ENCODE measurements around the gene UBA52.
"Not testable (repeated sequence)": the region's sequence is repeated elsewhere in the genome, so short reads cannot be mapped to it uniquely, and the experiment has no call there.

UBA52 gene

DNA sequence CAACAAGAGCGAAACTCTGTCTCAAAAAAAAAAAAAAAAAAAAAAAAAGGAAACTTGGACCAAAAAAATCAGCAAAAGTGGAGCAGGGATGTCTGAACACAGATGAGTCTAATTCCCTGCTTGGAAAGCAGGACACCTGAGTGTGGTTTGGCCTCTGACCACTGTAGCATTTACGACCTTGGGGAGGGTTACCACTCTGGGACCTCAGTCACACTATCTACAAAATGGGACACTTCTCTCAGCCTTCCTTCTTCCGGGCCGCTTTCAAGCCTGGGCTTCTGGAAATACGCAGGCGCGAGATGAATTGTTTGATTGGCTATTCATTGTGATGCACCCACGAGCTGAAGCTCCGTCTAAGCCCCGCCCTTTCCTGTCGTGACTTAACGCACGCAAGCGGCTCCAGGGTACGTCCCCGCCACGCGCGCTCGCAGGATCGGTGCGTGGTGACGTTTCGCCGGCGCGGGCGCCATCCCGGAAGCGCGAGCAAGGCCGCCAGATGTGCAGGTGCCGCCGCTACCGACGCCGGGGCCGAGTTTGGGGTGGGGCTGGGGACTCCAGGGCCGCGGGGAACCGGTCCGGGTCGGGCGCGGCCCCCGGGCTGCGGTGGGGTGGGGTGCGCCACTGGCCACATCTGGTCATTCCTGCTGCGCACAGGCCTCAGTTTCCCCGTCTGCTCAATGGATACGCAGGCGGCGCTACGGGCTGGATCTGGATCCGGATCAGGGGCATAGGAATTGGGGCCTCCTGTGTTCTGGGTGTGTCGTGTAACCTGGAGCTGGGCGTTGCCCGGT is 14.1 kb upstream of the UBA52 start, which contains the start of gene KXD1:
KXD1 (plus strand) TSS at position 460 of the 791 bp plus-strand sequence. CDS start 4,187 bp downstream, outside the sequence.
- DNase-seq: peak; percentile 99

DNA sequence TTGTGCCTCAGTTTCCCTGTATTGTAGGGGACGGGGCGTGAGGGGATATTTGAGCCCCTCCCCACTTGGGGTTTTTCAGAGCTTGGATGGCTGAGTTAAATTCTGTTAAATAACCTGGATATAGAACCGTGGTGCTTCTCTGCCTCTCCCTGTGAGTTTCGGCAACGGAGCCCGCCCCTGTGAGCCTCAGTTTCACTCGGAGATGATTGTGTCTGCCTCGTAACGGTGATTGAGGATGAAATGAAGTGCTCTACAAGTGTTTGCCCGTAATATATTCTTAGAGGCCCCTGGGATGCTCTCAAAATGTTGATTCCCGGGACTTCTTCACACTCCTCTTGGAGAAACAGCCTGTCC is 13.5 kb upstream of the UBA52 start:
- DNase-seq: no peak

DNA sequence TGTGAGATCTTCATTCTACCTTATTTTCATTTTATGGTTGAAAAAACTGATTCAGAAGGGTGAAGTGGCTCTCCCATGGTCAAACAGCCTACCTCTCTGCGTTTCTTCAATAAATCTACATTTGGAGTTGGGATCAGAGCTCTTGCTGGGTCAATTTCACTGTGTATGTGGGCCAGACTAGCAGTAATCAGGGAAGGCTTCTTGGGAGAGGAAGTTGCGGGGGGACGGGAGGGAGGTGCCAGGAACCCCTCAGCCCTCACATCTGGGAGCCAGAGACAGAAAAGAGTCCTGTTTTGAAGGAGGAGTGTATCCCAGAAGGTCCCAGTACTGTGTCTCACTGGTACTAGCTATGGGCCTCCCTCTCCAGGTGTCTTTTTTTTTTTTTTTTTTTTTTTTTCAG is 13.1 kb upstream of the UBA52 start:
- DNase-seq: no peak

DNA sequence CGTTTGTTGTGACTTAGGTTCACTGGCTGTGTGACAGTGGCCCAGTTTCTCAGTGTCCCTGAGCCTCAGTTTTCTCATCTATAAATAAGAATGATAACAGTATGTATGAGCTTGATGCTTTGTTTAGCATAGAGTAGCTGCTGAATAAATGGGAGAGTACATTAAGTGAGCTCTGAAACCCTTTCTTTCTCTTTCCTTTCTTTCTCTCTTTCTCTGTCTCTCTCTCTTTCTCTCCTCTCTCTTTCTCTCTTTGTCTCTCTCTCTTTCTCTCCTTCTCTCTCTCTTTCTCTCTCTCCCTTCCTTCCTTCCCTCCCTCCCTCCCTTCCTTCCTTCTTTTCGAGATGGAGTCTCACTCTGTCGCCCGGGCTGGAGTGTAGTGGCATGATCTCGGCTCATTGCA is 12.0 kb upstream of the UBA52 start:
- no peak for DNase-seq

DNA sequence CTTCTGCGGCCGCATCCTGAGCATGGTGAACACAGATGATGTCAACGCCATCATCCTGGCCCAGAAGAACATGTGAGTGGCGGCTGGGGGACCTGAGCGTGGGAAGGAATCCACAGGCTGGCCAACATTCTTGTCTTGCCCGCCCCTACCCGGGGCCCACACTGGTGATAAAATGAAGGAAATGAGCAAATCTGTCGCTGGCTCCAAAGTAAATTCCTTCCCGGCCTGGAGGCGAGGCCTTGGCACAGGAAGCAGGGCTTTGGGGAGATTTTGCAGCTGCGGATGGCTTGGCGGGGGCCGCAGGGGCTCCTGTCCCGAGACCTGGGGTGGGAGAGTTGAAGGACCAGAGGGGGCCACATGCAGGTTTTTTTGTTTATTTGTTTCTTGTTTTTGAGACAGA is 9.6 kb upstream of the UBA52 start:
- no peak for DNase-seq

DNA sequence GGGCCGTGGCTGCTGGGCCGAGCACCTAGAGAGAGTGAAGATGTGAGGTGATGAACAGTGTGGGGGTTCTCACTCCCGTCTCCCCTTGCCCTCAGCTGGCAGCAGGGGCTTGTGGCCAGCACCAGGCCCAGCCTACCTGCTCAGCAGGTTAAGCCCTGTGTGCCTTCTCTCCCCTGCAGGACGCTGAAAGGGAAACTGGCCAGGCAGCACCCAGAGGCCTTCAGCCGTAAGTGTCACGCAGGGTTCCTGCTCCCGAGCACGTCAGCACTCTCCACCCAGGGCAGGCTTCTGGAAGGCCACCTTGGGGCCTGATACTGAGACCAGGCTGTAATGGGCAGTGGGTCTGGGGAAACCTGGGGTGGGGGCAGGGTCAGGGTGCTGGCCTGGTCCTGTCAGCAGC is 4.7 kb upstream of the UBA52 start:
- no peak for DNase-seq

DNA sequence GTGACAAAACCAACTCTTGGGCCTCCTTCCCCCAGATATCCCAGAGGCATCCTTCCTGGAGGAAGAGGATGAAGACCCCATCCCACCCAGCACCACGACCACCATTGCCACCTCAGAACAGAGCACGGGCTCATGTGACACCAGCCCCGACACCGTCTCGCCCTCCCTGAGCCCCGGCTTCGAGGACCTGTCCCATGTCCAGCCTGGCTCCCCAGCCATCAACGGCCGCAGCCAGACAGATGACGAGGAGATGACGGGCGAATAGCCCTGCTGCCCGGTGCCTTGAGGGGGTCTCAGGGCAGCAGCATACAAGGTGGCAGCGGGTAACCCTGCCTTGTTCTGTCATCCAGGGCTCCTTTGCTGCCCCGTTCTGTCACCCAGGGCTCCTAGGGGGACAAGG is 3.3 kb upstream of the UBA52 start:
- no peak for DNase-seq

DNA sequence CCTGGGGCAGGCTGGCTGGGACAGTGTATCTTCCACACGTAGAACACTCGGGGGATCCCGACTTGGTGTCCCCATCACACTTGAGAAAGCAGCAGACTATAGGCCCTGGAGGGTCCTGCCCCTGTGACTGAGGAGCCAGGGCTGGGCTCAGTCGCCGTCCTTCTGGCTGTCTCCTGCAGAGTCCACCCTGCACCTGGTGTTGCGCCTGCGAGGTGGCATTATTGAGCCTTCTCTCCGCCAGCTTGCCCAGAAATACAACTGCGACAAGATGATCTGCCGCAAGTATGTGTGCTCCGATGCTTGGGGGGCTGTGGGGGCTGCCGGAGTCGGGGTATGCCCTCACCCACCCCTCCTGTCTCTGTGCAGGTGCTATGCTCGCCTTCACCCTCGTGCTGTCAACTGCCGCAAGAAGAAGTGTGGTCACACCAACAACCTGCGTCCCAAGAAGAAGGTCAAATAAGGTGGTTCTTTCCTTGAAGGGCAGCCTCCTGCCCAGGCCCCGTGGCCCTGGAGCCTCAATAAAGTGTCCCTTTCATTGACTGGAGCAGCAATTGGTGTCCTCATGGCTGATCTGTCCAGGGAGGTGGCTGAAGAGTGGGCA is 3.1 kb downstream of the UBA52 start:
- no peak for DNase-seq

DNA sequence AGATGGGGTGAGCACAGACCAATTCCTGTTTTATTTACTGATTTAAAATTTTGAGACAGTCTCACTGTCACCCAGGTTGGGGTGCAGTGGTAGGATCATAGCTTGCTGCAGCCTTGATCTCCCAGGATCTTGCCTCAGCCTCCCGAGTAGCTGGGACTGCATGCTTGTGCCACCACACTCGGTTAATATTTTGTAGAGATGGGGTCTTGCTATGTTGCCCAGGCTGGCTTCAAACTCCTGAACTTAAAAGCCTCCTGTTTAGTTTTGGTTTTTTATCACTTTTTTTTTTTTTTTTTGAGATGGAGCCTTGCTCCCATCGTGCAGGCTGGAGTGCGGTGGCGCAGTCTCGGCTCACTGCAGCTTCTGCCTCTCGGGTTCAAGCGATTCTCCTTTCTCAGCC is 4.7 kb downstream of the UBA52 start:
- DNase-seq: no peak

DNA sequence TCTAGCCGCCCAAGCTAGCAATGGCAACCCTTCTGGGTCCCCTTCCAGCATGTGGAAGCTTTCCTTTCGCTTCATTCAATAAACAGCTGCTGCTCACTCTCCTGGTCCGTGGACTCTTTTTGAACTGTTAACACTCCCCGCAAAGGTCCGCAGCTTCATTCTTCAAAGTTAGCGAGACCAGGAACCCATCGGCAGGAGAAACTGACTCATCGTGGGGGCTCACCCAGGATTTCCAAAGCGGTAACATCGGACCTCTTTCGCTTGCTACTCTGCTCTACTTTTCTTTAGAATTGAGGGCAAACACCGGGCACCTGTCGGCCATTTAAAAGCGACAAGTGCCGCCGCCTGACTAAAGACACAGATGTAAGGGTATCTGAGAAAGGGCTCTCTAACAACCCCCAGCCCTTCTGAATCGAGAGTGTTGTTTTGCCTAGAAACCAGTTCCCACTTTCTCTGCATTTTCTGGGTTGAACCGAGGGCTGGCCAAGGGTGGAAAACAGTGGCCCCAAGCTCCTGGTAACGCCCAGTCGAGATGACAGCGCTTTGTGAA is 5.8 kb downstream of the UBA52 start:
- DNase-seq: no peak

DNA sequence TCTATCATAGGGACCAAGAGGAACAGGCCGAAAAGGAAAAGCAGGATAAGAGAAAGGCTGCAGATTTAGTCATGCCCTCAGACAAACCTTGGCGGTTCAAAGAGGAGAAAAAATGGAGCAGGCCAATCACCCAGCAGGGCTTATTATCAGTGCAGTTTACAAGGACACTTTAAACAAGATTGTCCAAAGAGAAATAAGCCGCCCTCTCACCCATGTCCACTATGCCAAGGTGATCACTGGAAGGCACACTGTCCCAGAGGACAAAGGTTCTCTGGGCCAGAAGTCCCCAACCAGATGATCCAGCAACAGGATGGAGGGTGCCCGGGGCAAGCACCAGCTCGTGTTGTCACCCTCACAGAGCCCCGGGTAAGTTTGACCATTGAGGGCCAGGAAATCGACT is 8.7 kb downstream of the UBA52 start:
- no peak for DNase-seq

DNA sequence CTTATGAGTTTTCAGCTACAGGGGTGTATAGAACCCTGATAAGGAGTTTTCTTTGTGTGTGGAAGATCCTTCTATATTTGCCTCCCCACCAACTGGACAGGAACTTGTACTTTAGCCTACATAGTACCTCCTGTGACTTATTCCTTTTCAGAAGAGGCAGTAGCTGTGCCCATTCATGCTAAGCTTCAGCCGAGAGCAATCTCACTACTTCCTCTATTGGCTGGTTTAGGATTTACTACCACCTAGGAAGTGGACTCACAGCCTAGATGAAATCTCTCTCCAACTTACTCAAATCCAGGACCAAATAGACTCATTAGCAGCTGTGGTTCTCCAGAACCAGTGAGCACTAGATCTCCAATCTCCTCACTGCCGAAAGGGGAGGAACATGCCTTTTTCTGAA is 14.6 kb downstream of the UBA52 start:
- DNase-seq: no peak

DNA sequence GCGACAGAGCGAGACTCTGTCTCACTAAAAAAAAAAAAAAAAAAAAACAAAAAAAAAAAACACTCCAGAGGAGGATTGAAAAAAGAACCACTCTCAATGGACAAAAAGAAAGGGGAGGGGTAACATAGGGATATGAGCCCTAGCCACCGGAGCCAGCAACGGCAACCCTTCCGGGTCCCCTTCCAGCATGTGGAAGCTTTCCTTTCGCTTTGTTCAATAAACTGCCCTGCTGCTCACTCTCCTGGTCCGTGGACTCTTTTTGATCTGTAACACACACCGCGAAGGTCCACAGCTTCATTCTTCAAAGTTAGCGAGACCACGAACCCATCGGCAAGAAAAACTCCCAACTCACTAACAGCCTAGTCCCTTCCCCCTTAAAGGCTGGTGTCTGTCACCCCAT is 15.9 kb downstream of the UBA52 start:
- no peak for DNase-seq

DNA sequence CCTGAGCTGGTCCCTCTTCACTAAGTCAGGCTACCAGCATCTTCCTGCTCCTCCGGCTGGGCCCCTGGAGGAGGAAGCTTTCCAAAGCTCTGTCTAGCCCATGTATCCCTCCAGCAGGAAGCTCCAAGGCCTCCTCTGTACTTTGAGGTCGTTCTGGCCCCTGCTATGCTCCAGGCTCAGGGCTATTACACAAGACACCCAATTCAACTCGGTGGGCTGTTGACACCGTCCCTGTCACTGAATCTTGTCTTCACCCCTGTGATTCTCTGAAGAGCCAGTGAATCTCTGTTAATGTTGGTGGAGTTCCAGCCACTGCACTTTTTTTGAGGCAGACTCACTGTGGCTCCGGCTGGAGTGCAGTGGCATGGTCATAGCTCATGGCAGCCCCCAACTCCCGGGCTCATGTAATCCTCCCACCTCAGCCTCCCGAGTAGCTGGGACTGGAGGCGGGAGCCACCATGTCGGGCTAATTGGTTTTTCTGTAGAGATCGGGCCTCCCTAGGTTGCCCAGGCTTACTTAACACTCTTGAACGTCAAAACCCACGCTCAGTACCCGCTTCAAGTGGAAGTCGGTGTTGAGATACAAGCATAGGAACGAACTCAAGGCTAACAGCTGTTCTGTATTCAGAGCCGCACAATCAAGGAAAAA is 16.4 kb downstream of the UBA52 start:
- DNase-seq: no peak

DNA sequence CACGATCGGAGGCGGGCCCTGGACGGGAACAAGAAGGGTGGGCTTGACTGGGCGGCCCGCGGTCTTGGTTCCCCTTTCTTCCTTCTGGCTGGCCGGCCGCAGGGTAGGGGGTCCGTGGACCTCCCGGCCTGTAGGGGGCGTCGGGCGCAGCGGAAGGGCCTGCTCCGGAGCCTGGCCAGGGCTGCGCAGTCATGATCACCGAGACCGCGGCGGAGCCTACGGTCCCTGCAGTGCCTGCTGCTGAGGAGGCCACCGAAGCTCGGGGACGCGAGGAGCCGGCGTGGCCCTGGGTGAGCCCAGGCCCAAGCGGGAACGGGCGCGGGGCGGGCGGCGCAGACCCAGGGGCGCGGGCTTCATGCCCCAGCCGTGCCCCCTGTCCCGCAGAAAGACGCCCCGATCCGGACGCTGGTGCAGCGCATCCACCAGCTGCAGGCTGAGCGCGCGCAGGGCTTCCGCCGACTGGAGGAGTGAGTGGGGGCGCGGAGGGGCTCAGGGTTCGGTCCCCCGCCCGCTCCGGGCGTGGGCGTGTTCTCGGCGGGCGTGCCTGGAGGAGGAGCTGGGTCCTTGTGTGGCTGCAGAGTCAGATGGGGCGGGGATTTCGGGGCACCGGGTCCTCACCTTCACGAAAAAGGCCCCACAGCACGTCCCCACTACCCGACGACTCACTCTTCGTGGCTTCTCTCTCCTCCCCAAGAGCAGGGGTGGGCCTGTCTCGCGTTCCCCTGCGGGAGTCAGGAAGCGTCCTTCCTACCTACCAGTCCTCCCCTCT is 17.1 kb downstream of the UBA52 start, which contains the start of gene REX1BD:
REX1BD (plus strand) TSS at position 188 of the 769 bp plus-strand sequence; CDS start at position 192, 4 bp downstream.
- peak; percentile 95 for DNase-seq

DNA sequence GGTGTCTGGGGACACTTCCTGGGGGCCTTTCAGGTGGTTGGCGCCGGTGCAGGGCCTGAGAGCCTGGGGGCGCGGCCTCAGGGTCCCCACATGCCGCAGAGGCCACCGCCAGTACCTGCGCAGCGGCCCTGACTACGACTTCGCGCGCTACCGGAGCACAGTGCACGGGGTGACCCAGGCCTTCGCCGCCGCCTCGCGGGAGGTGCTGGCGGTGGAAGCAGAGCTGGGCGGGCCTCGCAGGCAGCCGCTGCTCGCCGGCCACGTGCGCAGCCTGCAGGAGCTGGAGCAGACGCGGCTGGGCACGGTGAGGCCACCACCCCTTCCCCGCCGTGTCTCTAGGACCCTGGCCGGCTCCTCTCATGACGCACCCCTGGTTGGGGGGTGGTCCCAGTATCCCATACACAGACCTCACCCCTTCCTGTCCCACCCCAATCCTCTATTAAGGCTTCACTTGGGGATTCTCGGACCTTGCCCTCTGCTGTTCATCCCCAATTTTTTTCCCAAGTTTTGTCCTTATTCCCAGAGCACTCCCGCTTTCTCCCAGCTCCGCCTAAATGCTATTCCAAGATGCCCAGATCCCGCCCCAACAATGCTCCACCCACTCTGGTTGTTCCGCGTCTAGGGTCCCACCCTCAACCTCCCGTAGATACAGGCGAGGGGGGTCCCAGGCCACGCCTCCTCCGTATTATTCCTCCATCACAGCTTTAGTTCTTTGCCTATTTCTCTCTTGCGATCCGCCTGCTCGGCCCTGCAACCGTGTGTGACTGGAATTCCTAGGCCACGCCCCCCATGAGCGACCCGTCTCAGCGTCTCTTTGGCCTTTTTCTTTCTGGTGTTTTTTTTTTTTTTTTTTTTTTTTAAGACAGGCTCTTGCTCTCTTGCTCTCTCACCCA is 18.0 kb downstream of the UBA52 start:
- peak; percentile 90 for DNase-seq

DNA sequence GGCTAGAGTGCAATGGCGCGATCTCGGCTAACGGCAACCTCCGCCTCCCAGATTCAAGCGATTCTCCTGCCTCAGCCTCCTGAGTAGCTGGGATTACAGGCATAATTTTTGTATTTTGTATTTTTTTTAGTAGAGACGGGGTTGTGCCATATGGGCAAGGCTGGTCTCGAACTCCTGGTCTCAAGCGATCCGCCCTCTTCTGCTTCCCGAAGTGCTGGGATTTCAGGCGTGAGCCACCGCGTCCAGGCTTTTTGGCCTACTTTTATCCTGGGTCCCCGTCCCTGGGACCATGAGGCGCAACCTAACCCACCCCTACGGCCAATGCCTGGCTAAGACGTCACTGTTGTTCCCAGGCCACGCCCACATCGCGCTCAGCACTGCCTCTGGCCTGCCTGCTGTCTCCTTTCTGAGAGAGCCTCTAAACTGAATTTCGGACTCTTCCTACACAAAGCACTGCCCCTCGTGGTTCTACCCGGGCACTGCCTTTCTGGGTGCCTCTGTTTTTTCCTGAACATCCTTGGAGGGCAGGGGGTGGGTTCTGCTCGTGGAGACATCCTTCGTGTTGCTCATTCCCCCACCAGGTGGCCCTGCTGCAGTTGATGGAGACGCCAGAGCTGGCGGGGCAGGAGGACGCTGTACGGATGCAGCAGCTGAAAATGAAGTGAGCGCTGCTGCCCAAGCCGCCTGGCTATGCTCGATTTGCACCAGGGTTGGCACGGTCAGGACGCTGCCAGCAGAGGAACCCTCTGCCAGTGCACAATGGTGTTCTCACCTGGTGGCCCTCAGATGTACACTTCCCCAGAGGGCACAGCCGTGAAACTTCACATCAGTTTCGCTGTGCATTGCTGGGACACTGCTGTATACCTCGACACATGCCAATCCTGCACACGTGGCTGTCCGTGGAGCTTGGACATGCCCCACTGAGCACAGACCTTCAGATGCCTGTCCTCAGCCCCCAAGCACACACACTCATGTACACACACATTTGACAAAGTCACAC is 18.9 kb downstream of the UBA52 start:
- DNase-seq: no peak

DNA sequence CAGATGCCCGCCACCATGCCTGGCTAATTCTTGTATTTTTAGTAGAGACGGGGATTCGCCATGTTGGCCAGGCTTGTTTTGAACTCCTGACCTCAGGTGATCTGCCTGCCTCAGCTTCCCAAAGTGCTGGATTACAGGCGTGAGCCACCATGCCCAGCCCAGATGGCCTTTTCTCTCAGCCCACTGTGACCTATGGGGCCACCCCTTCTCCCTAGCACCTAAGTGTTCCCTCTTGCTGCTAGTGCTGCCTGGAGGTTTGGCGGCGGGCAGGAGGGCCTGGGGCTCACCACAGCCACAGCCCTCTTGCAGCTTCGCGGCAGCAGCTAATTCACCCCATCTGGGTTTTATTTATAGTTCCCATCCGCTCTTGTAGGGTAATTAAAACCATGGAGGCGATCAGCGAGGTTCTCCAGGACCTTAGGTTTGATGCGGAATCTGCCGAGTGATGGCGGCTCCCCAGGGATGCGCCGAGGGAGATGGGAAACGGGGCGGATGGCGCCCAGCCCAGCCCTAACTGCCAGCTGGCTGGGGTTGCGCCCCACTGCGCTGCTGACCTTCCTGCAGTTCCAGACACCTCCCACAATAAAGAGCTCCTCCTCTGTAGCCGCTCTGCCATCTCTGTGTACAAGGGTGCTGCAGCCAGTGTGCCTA is 20.2 kb downstream of the UBA52 start:
- DNase-seq: no peak

DNA sequence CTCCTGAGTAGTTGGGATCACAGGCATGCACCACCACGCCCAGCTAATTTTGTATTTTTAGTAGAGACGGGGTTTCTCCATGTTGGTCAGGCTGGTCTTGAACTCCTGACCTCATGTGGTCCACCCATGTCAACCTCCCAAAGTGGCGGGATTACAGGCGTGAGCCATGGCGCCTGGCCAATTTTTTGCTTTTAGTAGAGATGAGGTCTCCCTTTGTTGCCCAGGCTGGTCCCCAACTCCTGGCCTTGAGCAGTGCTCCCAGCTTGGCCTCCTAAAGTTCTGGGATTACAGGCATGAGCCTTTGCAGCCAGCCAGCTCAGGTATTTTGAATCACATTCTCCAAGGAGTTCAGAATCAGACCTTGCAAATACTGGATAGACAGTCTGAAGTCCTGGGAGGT is 21.1 kb downstream of the UBA52 start:
- not testable (repeated sequence) for DNase-seq

Measured in activated effector memory CD4-positive, alpha-beta T cell treated with anti-CD3 and anti-CD28 coated beads, Interleukin-2, amount 50 U/mL, for 16 hours (primary cell).